Amniotic epithelial cell (primary cell): ENCODE measurements around the gene KIF5C.

Source experiments
- DNase-seq: peaks from one replicate; pipeline ENCODE4 v3.0.0-alpha.2; 2010; ENCODE audit warnings: low read depth

Gene KIF5C

DNA sequence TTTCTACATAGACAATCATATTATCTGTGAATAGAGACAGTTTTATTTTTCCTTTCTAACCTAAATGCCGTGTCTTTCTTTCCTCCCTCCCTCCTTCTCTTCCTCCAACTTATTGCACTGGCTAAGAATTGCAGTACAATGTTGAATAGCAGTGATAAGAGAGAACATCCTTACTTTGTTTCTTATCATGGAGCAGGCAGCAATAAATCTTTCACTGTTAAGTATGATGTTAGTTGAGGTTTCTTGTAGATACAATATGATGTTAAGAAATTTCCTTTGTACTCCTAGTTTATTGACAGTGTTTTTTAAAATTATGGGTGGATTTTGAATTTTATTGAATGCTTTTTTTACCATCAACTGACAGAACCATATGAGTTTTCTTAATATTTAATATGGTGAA is 169.5 kb downstream of the KIF5C start:
- peak; percentile 64 for DNase-seq

- DNase-seq = no peak
These were observed 172.1 kb downstream of the KIF5C start for GRCh38 chr2:149047118-149047517.

- peak; percentile 66 for DNase-seq
These were observed 174.1 kb downstream of the KIF5C start for GRCh38 chr2:149049142-149049541.

- DNase-seq = peak; percentile 73
These were observed 175.2 kb downstream of the KIF5C start for GRCh38 chr2:149050188-149050587.

DNA sequence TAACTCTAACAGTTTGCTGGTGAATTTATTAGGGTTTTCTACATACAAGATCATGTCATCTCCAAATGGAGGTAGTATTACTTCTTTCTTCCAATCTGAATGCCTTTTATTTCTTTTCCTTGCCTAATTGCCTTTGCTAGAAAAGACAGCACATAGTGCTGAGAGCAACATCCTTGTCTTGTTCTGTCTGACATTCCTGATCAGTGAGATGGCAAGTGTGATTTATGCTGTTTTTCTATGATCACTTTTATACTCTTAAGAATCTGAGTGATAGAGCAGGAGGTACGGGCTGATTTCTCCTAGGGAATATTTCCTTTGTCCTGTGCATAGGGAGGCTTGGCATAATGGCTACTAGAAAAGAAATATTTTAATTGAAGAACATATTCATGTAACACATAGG is 180.7 kb downstream of the KIF5C start:
- DNase-seq = peak; percentile 36

- no peak for DNase-seq
These were observed 181.7 kb downstream of the KIF5C start for GRCh38 chr2:149056541-149057255.

GRCh38 chr2:149057401-149057800 is 182.4 kb downstream of the KIF5C start:
- no peak for DNase-seq

- no peak for DNase-seq
These were observed 183.9 kb downstream of the KIF5C start for GRCh38 chr2:149058936-149059335.

DNA sequence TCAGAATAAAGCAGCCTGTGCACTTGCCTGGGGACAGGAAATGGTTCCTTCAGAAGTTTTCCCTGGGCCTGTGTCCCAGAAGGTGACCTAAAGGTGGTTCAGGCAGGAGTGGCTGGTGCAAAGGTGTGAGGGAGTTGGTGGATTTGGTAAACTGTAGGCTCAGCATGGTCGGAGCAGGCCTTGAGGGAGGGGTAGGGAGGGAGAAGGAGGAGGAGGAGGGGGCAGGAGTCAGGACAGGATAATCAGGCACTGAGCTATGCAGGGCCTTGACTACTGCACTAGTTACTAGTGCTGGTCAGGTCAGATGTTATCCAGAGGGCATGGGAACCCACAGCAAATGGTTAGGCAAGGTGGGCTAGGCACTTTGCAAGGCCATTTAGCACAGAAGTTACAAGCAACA is 184.8 kb downstream of the KIF5C start:
- no peak for DNase-seq

GRCh38 chr2:149061133-149061745 is 186.2 kb downstream of the KIF5C start:
- no peak for DNase-seq

DNA sequence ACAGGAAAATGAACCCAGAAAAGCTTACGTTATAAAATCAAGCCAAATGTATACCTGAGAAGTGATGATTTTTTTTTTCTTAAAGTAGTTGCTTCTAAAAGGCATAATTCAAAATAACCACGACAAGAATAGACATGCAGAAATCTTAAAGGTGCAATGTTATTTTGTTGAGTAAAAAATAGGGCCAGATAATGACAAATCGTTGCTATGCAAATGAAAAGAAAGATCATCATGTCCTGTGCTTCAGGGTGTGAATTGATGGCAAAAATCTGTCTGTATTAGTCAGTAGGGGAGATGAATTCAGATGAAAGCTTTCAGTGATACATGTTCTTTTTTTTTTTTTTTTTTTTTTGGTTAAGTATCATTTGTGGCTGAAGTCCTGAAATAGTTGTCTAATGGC is 187.5 kb downstream of the KIF5C start:
- DNase-seq = no peak

DNA sequence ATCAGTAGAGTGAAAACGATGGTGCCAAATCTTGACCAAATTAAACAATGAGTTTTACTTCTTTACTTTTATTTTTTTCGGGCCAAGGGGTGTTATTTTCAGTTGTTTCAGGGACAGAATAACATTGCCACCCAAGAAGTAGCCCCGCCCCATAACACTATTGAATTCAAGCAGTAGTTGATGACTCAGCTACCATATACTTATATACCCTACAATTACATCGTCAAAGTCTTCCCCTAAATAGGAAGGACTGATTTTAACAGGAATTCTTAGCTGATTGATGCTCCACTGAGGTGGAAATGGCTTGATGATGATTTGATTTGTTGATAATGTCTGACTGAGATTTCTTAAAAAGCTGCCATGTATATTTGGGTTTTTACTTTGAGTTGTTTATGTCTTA is 188.2 kb downstream of the KIF5C start:
- no peak for DNase-seq

GRCh38 chr2:149064365-149064841 is 189.4 kb downstream of the KIF5C start:
- DNase-seq = no peak

DNA sequence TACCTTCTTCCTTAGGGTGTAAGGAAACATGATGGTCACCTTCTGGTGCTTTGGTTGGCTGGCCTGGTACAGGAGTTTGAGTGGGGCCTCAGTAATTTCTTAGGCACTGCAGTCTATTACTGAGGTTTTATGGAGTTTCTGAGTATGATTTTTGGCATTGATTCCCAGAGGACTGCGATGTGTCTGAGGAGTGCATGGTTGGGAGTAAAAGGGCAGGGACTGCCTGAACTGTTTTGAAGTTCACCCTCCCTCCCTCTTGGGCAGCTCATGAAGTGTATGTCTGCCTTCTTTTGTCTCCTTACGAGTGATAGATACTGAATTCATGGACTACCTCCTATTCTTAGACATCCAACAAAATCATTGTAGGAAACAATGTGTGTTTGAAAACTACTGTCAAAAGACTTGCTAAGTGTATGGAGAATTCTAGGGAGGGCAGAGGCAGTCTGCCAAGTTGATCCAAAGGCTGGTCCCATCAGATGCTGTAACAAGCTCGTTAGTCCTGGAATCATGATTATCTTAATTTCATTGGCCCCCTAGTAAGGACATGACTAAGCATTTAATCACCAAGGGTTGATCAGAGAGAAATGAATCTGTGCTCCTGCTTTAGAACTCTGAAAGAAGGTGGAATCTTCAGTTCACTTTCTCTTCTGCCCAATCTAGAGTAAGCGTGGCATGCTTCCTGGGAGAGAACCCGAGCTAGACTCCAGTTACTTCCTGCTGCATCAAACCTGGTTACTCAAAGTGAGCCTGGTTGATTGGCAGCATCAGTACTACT is 190.0 kb downstream of the KIF5C start:
- DNase-seq = no peak

GRCh38 chr2:149068225-149068995 is 193.4 kb downstream of the KIF5C start:
- DNase-seq = no peak

- peak; percentile 82 for DNase-seq
These were observed 194.2 kb downstream of the KIF5C start for GRCh38 chr2:149068996-149069888.

- no peak for DNase-seq
These were observed 195.8 kb downstream of the KIF5C start for GRCh38 chr2:149070681-149071320.

DNA sequence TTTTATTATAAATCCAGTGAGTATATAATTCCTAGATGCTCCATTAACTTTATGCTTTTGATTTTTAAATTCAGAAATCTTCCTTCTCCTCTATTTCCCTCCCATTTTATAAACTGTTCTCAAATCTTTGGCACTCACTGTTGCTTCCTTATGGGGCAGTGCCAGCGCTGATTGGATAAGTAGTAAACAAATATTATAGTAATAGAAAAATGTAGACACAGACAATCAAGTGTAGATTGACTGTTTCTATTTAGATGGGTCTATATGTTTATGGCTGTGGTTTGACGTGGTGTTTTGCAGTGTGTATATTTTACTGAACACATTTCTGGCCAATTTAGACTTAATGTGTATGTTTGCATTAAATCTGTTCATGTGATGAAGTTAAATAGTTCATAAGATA is 200.1 kb downstream of the KIF5C start:
- DNase-seq = no peak

GRCh38 chr2:149075853-149076252 is 200.8 kb downstream of the KIF5C start:
- DNase-seq = no peak
